NCI-H748 treated with DMSO at 0.1 percent for 48 hours (cell line): Measurements from ENCODE around the gene SPATA31D3.
"Not testable (repeated sequence)": the region's sequence is repeated elsewhere in the genome, so short reads cannot be mapped to it uniquely, and the experiment has no call there.

Source experiments
- DNase-seq: peaks from one replicate; lab custom pipeline; 2025; lab: John Stamatoyannopoulos, UW

SPATA31D3 gene

DNA sequence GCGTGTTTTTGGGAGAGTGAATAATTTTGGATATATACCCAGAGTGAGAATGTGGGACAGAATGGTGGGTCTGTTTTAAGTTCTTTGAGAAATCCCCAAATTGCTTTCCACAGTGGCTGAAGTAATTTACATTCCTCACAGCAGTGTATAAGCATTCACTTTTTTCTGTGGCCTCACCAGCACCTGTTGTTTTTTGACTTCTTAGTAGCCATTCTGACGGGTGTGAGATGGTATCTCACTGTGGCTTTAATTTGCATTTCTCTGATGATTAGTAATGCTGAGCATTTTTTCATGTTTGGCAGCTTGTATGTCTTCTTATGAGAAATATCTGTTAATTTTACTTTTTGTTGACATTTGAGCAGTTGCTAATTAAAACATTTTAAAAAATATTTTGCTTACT, 35.9 kb downstream of the SPATA31D3 start:
- no peak for DNase-seq

DNA sequence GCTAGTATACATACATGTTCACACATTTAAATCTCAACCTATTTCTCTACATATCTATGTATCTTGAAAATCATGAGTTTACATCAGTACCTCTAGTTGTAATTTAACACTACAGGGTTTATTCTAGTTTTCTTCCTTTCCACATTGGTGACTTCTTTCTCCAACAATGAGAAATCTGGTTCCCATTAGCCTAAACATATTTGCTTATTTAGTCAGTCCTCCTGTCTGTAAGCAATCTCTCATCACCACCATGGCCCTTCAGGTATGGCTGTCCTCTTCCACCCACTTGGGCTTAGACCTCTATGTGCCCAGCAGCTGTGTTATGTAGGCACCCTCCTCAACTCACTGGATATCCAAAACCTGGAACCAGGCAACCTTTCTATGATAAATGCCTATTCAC, 37.3 kb downstream of the SPATA31D3 start:
- no peak for DNase-seq

DNA sequence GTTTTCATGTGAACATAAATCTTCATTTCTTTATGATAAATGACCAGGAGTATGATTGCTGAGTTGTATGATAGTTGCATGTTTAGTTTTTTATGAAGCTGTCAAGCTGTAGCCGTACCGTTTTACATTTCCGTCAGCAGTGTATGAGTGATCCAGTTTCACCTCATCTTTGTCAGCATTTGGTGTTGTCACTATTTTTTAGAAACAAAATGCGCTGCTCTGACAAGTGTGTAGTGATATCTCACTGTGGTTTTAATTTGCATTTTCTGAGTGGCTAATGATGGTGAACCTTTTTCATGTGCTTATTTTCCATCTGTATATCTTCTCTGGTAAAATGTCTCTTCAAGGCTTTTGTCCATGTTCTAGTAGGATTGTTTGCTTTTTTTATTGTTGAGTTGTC, 38.6 kb downstream of the SPATA31D3 start:
- DNase-seq: no peak

DNA sequence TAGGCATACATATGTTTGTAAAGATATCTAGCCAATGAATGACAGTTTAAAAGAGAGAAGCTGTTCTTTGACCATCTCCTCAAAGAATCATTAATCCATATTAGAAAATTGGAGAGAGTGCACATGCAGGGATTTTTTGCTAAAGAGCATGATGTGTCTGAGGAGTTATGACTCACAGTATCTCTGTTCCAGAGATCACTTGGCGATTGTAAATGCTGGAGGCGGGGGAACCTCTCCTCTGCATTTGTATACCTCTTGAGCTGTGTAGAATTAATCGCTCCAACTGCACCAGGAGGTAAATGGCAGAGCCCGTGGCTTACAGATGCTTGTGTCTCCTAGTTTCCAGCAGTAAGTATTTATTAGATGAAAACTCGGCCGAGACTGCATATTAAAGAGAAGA, 41.6 kb downstream of the SPATA31D3 start:
- DNase-seq: no peak

DNA sequence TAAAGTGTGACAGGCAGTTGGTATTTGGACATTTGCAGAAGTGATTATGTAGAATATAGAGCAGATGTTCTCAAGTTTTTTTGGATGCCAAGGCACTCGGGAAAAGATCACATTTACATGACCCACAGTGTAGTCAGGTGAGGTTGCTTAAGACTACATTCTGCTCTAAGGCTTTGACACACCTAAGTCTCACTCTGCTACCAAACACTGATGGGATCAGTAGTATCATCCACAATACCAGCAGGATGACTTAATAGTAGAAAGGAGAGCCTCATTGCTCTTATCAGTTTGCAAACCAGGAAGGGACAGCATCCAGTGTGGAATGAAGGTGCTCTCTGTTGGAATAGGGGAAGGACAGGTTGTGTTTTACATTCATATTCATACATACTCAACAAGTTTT, 42.8 kb downstream of the SPATA31D3 start:
- DNase-seq: no peak

DNA sequence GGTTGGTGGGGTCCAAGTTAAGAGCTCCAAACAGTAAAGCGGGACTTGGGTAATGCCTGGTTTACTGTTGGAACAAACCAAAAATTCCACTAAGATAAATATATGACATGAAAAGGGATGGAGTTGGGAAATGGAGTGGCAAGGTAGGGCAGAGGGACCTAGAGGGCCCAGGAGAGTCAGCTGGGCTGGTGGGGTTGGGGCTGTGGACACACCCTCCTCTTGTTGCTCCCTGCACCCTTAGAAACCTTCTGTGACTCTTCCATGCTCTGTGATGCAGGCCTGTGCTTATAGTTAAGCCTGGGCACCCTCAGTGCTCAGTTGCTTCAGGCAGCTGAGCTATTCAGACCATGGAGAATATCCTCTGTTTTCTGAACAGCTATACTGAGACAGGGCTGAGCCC, 45.2 kb downstream of the SPATA31D3 start, which contains the start of gene SPATA31D1:
Gene SPATA31D1, plus strand, starts transcription at position 301 of the 400 bp plus-strand sequence. Its CDS starts 47 bp downstream, at position 348.
- not testable (repeated sequence) for DNase-seq

DNA sequence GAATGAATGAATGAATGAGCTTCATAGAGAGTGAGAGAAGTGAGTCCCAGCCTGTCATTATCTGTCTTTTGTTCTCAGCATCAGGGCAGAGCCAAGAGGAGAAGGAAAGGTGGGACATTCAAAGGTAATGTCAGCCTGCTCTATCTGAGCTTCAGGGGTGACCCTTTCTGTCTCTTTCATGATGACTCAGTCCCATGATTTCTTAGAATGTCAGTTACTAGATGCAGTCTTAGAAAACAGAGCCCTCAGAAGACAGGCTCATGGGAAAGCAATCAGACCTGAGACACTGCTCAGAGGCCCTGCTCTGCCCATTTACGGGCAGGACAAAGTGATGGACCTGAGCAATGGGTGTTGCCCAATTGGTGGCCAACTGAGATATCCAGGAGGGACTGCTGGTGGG, 46.4 kb downstream of the SPATA31D3 start:
- DNase-seq: no peak

DNA sequence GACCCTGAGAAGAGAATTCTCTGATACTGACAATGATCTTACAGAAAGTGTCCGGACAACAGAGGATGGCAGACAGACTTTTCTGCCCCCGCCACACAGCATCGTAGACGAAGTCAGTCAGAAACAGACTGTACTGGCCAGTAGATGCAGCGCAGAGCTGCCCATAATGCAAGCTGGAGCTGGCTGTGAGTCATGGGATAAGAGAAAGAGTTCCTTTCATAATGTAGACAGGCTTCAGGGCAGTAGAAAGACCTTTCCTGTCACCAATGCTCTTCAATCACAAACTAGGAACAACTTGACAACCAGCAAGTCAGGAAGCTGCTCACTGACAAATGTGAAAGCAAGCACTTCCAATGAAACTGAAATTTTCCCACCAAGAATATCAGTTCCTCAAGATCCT, 50.4 kb downstream of the SPATA31D3 start:
- no peak for DNase-seq
